SK-N-SH treated with all-trans-retinoic acid at 6 μM for 48 hours (cell line): ENCODE measurements around the gene OSBPL1A.

ENCODE experiments used
- ATAC-seq: fragments of 200-7000 bp; cut with Tn5 transposase; 3 replicates; pipeline ENCODE4 v1.9.1; 2020; ENCODE audit warnings: mild to moderate bottlenecking, moderate library complexity
- ARNTL ChIP-seq: fragments of 450-650 bp; formaldehyde crosslinking; IDR thresholded peaks from 2 replicates; pipeline ENCODE4 v1.5.0; 2020; ENCODE audit warnings: low read depth, mild to moderate bottlenecking, moderate library complexity, borderline replicate concordance
- BACH2 ChIP-seq: fragments of 250-450 bp; sonication (Bioruptor Pico); IDR thresholded peaks from 2 replicates; pipeline ENCODE4 v1.9.0; 2021; ENCODE audit warnings: mild to moderate bottlenecking, borderline replicate concordance
- CSDC2 ChIP-seq: fragments of 250-450 bp; sonication (Bioruptor Pico); IDR thresholded peaks from 2 replicates; pipeline ENCODE4 v1.5.0; 2020; ENCODE audit warnings: mild to moderate bottlenecking, moderate library complexity
- ESRRG ChIP-seq: fragments of 250-450 bp; sonication (Bioruptor Pico); IDR thresholded peaks from 2 replicates; pipeline ENCODE4 v1.6.1; 2021; ENCODE audit warnings: mild to moderate bottlenecking
- GLIS3 ChIP-seq: fragments of 250-450 bp; sonication (Bioruptor Pico); IDR thresholded peaks from 2 replicates; pipeline ENCODE4 v1.5.0; 2020; ENCODE audit warnings: mild to moderate bottlenecking, moderate library complexity
- ISL1 ChIP-seq: fragments of 250-450 bp; sonication (Bioruptor Pico); IDR thresholded peaks from 2 replicates; pipeline ENCODE4 v2.1.2; 2022; ENCODE audit warnings: mild to moderate bottlenecking, moderate library complexity
- OSR1 ChIP-seq: fragments of 250-450 bp; sonication (Bioruptor Pico); IDR thresholded peaks from 2 replicates; pipeline ENCODE4 v1.8.0; 2022; ENCODE audit warnings: moderate library complexity, mild to moderate bottlenecking, inconsistent platforms
- PATZ1 ChIP-seq: fragments of 250-450 bp; sonication (Bioruptor Pico); IDR thresholded peaks from 2 replicates; pipeline ENCODE4 v1.8.0; 2020; ENCODE audit warnings: mild to moderate bottlenecking, moderate library complexity, borderline replicate concordance
- TCF4 ChIP-seq: fragments of 250-450 bp; sonication (Bioruptor Pico); IDR thresholded peaks from 2 replicates; pipeline ENCODE4 v1.8.0; 2021; ENCODE audit warnings: mild to moderate bottlenecking, moderate library complexity, borderline replicate concordance
- TOX ChIP-seq: fragments of 250-450 bp; sonication (Bioruptor Pico); IDR thresholded peaks from 2 replicates; pipeline ENCODE4 v1.8.0; 2021; ENCODE audit warnings: mild to moderate bottlenecking, moderate library complexity, borderline replicate concordance
- ZC3H10 ChIP-seq: fragments of 250-450 bp; sonication (Bioruptor Pico); IDR thresholded peaks from 2 replicates; pipeline ENCODE4 v1.5.1; 2021; ENCODE audit warnings: mild to moderate bottlenecking, moderate library complexity
- ZFP30 ChIP-seq: fragments of 450-650 bp; formaldehyde crosslinking; IDR thresholded peaks from 2 replicates; pipeline ENCODE4 v1.5.0; 2022; ENCODE audit warnings: mild to moderate bottlenecking, moderate library complexity
- ZNF565 ChIP-seq: fragments of 450-650 bp; formaldehyde crosslinking; conservative IDR thresholded peaks from 2 replicates; pipeline ENCODE4 v1.5.0; 2020; ENCODE audit warnings: low read depth, mild to moderate bottlenecking, moderate library complexity
- ZNF8 ChIP-seq: fragments of 450-650 bp; formaldehyde crosslinking; IDR thresholded peaks from 2 replicates; pipeline ENCODE4 v1.5.0; 2020; ENCODE audit warnings: mild to moderate bottlenecking, moderate library complexity
- TF ChIP-seq, protein P1 (sequence below): fragments of 250-450 bp; sonication (Bioruptor Pico); IDR thresholded peaks from 2 replicates; pipeline ENCODE4 v1.5.1; 2021; ENCODE audit warnings: mild to moderate bottlenecking, moderate library complexity
- TF ChIP-seq, protein P2 (sequence below): fragments of 250-450 bp; sonication (Bioruptor Pico); IDR thresholded peaks from 2 replicates; pipeline ENCODE4 v1.5.0; 2020; ENCODE audit warnings: mild to moderate bottlenecking, moderate library complexity
- TF ChIP-seq, protein P3 (sequence below): fragments of 250-450 bp; sonication (Bioruptor Pico); IDR thresholded peaks from 2 replicates; pipeline ENCODE4 v1.5.1; 2020; ENCODE audit warnings: low read depth, mild to moderate bottlenecking, moderate library complexity

OSBPL1A gene

DNA sequence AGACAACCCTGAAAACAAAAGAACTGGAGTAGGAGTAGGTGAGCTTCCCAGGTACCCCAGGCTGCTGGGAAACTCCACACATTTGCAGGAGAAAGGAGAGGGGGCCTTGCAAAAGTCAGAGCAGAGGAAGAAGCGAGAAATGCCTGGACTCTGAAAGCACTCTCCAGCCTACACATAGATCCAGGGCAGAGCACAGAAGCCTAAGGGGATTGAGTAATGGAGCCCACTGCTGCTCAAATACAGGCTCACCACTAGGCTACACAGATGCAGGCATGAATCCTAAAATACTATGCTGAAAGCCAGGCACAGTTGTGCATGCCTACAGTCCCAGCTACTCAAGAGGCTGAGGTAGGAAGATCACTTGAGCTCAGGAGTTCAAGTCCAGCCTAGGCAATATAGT is 33.4 kb downstream of the OSBPL1A start:
- ATAC-seq: no peak
- TF ChIP-seq BACH2 (CRISPR knock-in tag) (no peak), ARNTL (CRISPR knock-in tag) (no peak), ZNF8 (no peak), ESRRG (no peak), PATZ1 (CRISPR knock-in tag) (no peak), TCF4 (CRISPR knock-in tag) (no peak), GLIS3 (CRISPR knock-in tag) (no peak), TOX (CRISPR knock-in tag) (no peak), ISL1 (CRISPR knock-in tag) (no peak), ZNF565 (CRISPR knock-in tag) (no peak), ZC3H10 (CRISPR knock-in tag) (no peak)
- TF ChIP-seq, protein P1, sequence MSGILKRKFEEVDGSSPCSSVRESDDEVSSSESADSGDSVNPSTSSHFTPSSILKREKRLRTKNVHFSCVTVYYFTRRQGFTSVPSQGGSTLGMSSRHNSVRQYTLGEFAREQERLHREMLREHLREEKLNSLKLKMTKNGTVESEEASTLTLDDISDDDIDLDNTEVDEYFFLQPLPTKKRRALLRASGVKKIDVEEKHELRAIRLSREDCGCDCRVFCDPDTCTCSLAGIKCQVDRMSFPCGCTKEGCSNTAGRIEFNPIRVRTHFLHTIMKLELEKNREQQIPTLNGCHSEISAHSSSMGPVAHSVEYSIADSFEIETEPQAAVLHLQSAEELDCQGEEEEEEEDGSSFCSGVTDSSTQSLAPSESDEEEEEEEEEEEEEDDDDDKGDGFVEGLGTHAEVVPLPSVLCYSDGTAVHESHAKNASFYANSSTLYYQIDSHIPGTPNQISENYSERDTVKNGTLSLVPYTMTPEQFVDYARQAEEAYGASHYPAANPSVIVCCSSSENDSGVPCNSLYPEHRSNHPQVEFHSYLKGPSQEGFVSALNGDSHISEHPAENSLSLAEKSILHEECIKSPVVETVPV: no peak

DNA sequence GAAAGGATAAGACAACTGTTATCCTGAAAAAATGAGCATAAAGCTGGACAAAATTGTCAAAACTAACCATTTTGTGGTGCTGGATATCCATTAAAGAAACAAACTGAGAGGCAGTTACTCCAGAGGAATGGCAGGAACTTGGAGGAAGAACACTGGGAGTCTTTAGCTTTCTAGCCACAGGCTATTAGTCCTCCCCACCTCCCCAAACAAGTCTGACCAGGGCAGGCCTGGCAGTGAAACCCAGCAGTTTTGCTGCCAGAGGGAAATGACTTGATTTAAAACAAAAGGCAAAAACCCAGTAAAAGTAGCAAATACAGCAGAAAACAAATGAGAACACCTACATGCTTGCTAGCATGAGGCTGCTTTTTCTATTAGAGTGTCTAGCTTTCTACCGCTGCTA is 34.9 kb downstream of the OSBPL1A start:
- ATAC-seq: no peak

DNA sequence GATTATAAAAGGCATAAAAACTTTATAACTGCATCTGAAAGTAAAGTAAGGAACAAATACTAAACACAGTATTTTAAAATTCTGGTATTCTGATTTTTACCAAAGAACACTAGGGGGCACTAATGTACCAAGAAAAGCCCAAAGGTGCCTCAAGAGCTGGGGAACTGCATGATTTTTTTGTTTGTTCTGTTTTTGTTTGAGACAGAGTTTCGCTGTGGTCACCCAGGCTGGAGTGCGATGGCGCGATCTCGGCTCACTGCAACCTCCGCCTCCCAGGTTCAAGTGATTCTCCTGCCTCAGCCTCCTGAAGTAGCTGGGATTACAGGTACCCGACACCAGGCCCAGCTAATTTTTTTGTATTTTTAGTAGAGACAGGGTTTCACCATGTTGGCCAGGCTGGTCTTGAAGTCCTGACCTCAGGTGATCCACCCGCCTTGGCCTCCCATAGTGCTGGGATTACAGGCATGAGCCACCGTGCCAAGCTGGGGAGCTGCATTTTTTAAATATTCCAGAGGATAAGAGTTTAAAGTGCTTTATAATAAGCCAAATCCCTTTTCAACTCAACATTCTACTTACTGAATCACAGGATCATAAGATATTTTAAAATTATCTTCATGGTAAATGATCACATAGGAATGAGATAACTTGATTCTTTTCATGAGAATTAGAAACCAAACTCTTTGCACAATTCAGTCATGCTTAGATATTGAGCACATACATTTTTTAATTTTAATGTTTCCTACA is 37.7 kb downstream of the OSBPL1A start:
- ATAC-seq: peak; percentile 88

More for the DNA sequence above, 34.9 kb downstream of the OSBPL1A start:
- TF ChIP-seq ZNF8 (no peak), ZC3H10 (CRISPR knock-in tag) (no peak), CSDC2 (CRISPR knock-in tag) (no peak), OSR1 (CRISPR knock-in tag) (no peak), ESRRG (no peak)
- TF ChIP-seq, protein P2, sequence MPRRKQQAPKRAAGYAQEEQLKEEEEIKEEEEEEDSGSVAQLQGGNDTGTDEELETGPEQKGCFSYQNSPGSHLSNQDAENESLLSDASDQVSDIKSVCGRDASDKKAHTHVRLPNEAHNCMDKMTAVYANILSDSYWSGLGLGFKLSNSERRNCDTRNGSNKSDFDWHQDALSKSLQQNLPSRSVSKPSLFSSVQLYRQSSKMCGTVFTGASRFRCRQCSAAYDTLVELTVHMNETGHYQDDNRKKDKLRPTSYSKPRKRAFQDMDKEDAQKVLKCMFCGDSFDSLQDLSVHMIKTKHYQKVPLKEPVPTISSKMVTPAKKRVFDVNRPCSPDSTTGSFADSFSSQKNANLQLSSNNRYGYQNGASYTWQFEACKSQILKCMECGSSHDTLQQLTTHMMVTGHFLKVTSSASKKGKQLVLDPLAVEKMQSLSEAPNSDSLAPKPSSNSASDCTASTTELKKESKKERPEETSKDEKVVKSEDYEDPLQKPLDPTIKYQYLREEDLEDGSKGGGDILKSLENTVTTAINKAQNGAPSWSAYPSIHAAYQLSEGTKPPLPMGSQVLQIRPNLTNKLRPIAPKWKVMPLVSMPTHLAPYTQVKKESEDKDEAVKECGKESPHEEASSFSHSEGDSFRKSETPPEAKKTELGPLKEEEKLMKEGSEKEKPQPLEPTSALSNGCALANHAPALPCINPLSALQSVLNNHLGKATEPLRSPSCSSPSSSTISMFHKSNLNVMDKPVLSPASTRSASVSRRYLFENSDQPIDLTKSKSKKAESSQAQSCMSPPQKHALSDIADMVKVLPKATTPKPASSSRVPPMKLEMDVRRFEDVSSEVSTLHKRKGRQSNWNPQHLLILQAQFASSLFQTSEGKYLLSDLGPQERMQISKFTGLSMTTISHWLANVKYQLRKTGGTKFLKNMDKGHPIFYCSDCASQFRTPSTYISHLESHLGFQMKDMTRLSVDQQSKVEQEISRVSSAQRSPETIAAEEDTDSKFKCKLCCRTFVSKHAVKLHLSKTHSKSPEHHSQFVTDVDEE: no peak

GRCh38 chr18:24354278-24354677 is 43.3 kb downstream of the OSBPL1A start:
- ATAC-seq: no peak
- TF ChIP-seq CSDC2 (CRISPR knock-in tag) (no peak), OSR1 (CRISPR knock-in tag) (no peak), GLIS3 (CRISPR knock-in tag) (no peak), BACH2 (CRISPR knock-in tag) (no peak), ZFP30 (CRISPR knock-in tag) (no peak)
- TF ChIP-seq, protein P1: no peak
- TF ChIP-seq, protein P3, sequence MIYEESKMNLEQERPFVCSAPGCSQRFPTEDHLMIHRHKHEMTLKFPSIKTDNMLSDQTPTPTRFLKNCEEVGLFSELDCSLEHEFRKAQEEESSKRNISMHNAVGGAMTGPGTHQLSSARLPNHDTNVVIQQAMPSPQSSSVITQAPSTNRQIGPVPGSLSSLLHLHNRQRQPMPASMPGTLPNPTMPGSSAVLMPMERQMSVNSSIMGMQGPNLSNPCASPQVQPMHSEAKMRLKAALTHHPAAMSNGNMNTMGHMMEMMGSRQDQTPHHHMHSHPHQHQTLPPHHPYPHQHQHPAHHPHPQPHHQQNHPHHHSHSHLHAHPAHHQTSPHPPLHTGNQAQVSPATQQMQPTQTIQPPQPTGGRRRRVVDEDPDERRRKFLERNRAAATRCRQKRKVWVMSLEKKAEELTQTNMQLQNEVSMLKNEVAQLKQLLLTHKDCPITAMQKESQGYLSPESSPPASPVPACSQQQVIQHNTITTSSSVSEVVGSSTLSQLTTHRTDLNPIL (CRISPR knock-in tag): no peak
